Hypothalamus (tissue), 51 donors: Measurements from ENCODE around the gene PROSER2.

Source experiments
- DNase-seq, 51 donors: peaks; one replicate each; lab custom pipeline; 2025; lab: John Stamatoyannopoulos, UW

Gene PROSER2

GRCh38 chr10:11823122-11823988 lies at the start of gene PROSER2:
PROSER2 (plus strand) TSS chr10:11823356; CDS start chr10:11852078, 28,722 bp downstream.
- peak in 5 of 51 donors; percentile 1 to 14 (median 5) for DNase-seq

DNA sequence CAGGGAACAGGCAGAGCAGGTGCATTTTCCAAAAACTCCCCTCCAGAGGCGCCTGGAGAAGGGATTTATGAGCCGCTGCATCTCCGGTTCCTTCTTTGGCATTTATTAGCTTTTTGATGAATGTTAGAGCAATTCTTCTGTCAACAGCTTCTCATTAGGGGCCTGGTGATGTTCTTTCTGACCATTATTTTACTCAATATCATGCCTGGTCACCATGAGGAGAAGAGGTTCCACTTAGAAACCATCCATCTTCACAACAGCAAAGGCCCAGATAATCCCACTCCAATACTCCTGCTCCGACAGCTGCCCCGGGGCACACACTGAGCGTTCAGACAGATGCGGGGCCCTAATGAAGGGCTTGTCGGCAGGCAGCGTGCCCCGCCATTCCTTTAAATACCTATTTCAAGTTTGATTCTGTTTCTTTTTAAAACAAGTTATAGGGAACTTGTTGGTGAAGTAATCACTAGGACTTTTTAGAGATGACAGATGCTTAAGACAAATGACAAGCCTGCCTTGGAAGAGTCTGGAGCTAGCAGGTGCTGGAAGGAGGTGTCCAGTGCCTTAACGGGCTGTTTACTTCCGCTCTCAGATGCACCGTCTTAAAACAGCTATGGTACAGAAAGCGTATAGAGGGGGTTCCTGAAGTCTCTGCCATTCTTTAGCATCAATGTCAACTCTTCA lies 49.3 kb upstream of the PROSER2 start:
- no peak for DNase-seq

- DNase-seq = no peak
Observed at GRCh38 chr10:11775412-11775811, 47.7 kb upstream of the PROSER2 start.

GRCh38 chr10:11776080-11776479 lies 47.1 kb upstream of the PROSER2 start:
- no peak for DNase-seq

- DNase-seq = no peak
Observed at GRCh38 chr10:11781114-11781513, 42.0 kb upstream of the PROSER2 start.

DNA sequence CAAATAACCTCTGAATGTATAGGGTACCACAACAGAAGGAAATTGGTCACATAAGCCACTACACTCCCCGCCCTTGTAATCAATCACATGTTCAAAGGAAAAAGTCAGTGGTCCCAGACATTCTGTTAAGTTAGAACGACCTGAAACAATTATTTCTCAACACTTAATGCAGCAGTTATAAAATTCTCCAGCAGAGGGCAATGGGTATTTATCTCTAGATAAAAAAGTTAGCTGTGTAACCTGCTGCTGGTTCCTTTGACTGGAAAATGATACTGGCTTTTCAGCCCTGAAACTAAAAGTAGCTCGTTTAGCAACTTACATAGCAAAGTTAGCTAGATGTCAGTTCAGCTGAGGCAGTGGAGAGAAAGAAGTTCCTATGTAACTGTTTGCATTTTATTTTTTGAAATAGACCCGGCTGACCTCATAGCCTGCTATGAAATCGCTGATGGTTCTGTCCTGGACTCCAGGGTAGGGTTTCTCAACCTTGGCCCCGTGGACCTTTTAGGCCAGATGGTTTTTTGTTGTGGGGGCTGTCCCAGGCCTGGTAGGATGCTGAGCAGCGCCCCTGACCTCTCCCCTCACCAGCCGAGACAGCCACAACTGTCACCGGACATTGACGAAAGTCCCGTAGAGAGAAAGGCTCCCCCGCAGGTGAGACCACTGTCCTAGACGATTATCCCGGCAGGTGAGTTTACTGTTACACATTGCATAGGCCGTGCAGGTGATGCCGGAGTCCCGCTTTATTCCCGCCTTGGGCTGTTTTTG lies 40.2 kb upstream of the PROSER2 start:
- peak in 2 of 51 donors; percentile 2 to 24 for DNase-seq

DNA sequence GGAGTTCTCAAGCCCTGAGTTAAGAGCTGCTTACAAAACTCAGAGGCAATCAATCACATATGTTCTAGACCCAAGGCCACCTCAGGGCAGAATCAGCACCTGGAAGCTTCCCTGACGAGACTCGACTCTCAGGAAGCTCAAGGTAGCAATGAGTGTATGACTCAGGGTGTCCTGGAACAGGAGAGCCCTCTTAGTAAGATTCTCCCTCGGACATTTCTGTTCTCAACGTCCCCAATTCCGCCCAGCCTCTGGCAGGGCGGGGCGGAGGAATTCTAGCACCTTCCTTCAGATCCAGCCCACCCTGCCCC lies 39.6 kb upstream of the PROSER2 start:
- DNase-seq = no peak

GRCh38 chr10:11787374-11787773 lies 35.8 kb upstream of the PROSER2 start:
- DNase-seq = no peak

DNA sequence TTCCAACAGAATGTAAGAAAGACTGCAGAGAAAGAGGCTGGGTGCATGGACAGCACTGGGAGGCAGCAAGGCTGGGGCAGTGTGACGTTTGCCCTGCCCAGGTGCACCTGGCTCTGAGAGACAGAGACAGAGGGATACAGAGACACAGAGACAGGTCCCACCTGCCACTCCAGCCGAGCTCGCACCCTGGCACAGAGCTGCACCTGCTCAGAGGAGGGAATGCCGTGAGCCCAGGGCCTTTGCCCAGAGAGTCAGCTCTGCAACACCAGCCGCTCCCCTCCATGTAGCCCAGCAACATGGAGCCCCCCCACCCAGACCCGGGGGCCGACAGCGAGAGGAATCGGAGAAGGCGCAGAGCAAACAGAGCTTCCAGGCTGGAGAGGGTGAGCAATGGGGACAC lies 35.3 kb upstream of the PROSER2 start:
- DNase-seq = no peak

DNA sequence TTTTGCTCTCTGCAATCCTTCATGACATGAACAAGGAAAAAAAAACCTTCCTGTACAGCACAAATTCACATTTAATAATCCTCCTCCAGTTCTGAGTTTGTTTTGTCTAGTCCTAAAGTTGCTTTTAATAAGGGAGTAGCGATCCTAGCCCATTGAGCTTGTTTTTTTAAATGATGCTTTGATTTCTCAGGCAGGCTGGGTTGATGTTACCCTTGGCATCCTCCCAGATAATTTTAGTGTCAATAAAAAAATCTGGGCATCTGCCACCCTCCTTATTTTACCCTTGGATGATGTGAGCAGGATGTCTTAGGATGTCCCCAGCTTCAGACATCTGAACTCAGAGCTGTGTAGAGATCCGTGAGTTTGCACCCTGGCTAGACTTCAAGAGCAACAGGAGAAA lies 33.9 kb upstream of the PROSER2 start:
- DNase-seq = no peak

- DNase-seq = no peak
Observed at GRCh38 chr10:11789956-11790355, 33.2 kb upstream of the PROSER2 start.

GRCh38 chr10:11793762-11794479 lies 29.2 kb upstream of the PROSER2 start:
- no peak for DNase-seq

DNA sequence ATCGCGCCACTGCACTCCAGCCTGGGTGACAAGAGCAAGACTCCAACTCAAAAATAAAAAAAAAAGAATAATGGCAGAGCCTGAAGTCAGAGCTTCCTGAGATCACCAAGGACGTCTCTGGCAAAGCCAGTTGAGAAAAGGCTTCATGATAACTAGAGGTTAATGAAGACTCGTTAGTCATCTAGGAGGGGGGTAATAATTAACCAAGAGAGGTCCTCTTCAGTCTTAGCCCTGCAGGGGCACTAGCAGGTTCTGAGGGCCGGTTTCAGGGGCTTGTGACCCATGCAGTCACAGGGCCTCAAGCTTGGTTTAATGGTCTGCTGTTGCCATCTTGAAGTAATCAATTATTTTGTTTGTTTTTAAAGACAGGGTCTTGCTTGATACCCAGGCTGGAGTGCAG lies 28.6 kb upstream of the PROSER2 start:
- DNase-seq = no peak

DNA sequence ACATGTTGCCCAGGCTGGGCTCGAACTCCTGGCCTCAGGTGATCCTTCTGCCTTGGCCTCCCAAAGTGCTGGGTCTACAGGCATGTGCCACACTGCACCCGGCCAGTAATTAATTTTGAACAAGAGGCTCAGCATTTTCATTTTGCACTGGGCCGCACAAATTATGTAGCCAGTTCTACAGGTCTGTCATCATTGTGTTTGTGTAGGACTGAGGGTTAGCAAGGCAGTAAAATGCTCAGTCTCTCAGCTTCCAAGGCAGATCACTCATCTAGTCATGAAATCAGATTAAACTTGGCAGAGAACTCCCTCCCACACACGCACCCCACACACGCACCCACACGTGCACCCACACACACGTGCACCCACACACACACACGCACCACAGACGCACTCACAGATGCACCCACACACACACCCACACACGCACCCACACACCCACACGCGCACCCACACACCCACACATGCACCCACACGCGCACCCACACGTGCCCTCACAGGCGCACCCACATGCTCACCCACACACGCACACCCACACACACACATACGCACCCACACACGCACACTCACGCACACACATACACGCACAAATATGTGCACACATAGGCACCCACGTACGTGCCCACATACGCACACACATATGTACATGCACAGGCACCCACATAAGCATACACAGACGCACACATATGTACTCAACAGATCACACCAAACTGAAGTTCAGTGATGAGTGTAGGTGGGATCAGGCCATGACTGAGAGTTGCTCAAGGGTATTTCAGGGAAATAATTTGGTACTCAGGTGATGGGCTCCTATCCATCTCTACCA lies 27.8 kb upstream of the PROSER2 start:
- DNase-seq = no peak

DNA sequence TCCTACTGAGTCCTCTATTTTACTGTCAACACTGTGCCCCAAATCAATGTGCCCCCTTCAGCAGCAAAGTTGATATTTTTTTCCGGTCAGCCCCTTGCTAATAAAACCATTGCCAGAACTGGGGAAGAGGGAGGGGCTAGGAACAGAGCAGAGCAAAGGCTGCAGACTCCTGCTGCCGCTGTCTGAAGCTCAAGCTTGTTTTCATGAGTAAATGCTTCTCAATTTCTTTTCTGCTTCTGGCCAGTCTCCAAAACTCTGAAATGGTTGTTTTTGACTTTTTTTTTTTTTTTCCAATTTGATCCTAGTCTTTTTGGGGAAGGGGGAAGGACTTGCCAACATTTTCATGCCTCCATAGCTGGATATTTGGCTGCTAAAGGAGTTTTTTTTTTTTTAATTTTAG lies 26.7 kb upstream of the PROSER2 start:
- DNase-seq = no peak

GRCh38 chr10:11797281-11797680 lies 25.9 kb upstream of the PROSER2 start:
- no peak for DNase-seq

GRCh38 chr10:11797847-11798633 lies 25.1 kb upstream of the PROSER2 start:
- no peak for DNase-seq

GRCh38 chr10:11798845-11799735 lies 24.1 kb upstream of the PROSER2 start:
- DNase-seq = peak in 6 of 51 donors; percentile 4 to 26 (median 8)
